GM21515 (cell line): ENCODE results near the gene SSC5D.

Experiments used
- ATAC-seq: cut with Tn5 transposase; IDR thresholded peaks from one replicate; pipeline ENCODE4 v1.9.1; 2021; ENCODE audit not compliant: unreplicated experiment

Gene SSC5D

DNA sequence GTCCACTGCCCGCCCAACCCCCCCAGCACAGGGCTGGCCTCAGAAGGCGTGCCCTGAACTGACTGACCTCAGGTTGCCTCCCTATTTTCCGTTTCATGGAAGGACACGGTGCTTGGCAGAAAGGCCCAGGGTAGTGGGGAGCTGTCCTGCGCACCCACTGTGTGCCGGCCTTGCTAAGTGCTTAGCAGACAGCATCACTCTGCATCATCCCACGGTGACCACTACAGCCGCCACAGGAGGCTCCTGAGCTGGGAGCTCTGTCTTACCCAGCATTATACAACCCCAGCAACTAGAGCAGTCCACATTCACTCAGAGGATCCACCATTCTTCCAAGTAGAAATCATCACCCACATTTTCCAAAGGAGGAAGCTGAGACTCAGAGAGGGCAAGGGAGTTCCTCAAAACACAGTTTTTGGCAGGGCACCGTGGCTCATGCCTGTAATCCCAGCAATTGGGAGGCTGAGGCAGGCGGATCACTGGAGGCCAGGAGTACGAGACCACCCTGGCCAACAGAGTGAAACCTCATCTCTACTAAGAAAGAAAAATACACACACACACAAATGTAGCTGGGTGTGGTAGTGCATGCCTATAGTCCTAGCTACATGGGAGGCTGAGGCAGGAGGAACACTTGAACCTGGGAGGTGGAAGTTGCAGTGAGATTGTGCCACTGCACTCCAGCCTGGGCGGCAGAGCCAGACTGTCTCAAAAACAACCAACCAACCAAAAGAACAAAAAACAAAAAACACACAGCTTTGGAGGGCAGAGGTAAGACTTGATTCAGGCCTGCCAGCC, 47.1 kb downstream of the SSC5D start:
- ATAC-seq = no peak

GRCh38 chr19:55535965-55536350, 47.7 kb downstream of the SSC5D start:
- ATAC-seq = no peak

DNA sequence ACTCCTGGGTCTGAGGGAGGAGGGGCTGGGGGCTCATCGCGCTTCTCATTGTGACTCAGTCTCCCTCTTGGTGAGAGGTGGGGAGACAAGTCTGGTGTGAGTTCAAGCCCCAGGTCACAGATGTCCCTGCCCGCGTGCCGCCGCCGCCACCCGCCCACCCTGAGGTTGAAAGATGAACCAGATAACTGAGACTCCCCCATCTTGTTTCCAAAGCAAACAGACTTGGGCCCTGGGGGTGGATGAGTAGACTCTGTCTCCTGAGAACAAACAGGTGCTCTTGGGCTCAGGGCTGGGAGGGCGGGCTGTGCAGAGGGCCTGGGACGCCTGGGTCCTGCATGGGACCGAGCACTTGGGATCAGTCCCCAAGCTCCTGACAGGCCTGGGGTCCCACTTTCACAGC, 48.1 kb downstream of the SSC5D start:
- no peak for ATAC-seq

GRCh38 chr19:55536951-55537740, 48.9 kb downstream of the SSC5D start, which contains the start of gene SBK2:
SBK2 (minus strand) TSS chr19:55537133; CDS start chr19:55536294, 839 bp downstream.
- no peak for ATAC-seq

DNA sequence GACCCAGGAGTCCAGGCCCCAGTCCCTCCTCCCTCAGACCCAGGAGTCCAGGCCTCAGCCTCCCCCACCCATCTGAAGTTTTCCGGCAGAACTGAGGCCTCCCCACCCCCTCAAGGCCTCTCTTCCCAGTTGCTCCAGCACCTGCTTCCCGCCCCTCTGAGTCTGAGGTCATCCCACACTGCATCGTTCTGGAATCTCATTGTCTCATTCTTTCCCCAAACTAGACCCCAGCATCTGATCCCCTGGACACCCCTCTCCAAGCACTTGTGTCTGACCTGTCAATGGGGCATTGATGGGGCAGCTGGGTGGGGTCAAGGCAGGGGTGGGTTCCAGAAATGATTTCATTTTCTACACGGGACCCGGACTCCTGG, 49.5 kb downstream of the SSC5D start:
- ATAC-seq = no peak

- ATAC-seq = no peak
These were observed 49.9 kb downstream of the SSC5D start for GRCh38 chr19:55538132-55538531.

- ATAC-seq = no peak
These were observed 51.1 kb downstream of the SSC5D start for GRCh38 chr19:55539090-55539984.

DNA sequence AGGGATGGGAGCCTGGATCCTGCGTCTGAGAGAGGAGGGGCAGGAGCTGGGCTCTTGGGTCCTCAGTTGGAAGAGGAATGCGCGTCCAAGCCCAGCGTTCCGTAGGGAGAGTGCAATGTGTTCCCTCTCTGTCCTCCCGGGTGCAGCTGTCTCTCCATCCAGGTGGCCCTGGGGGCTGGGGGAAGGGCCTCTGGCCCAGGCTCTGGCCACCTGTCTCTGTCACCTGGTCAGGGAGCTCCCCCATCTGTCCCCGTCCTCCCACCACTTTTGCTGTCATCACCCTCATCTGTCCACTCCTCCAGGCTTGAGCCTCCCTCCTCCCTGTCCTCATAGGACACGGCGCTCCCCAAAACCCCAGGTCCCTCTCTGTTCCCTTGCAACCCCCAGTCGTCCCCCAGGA, 52.4 kb downstream of the SSC5D start:
- ATAC-seq = no peak

- ATAC-seq = no peak
These were observed 52.9 kb downstream of the SSC5D start for GRCh38 chr19:55541091-55541490.

DNA sequence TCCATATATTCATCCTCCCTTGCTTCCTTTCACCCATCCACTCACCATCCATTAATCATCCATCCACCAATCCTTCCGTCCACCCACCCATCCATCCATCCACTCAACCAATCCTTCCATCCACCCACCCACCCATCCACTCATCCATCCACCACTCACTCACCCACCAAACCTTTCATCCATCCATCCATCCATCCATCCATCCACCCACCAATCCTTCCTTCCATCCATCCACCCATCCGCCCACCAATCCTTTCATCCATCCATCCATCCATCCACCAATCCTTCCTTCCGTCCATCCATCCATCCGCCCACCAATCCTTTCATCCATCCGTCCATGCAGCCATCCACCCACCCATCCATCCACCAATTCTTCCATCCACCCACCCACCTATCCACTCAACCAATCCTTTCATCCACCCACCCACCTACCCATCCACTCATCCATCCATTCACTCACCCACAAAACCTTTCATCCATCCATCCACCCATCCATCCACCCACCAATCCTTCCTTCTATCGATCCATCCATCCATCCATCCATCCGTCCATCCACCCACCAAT, 54.1 kb downstream of the SSC5D start:
- no peak for ATAC-seq

GRCh38 chr19:55543567-55543966, 55.3 kb downstream of the SSC5D start:
- no peak for ATAC-seq

DNA sequence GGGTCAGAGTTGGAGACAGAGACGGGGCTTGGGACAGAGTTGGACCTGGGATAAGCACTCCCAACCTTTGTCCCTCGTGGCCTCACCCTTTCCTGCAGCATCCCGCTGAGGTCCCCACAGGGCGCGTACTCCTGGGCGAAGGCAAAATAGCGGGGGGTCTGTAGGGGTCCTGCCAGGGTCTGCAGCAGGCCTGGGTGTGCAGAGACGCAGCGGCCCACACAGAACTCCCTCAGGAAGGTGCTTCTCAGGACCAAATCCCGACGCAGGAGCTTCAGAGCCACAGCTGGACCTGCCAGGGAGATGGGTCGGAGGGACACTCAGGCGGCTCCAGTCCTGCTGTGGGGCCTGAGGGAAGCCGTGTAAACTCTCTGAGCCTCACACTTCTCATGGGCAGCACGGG, 55.8 kb downstream of the SSC5D start:
- ATAC-seq = no peak

GRCh38 chr19:55544776-55545439, 56.7 kb downstream of the SSC5D start:
- ATAC-seq = no peak

- ATAC-seq = no peak
These were observed 57.2 kb downstream of the SSC5D start, which contains the start of gene SBK3 for GRCh38 chr19:55545443-55545842. SBK3 (minus strand) TSS chr19:55545543; CDS start chr19:55545543, 0 bp downstream.

GRCh38 chr19:55546011-55546410, 57.8 kb downstream of the SSC5D start:
- ATAC-seq = no peak

GRCh38 chr19:55546822-55547614, 58.8 kb downstream of the SSC5D start:
- no peak for ATAC-seq

GRCh38 chr19:55549500-55550320, 61.5 kb downstream of the SSC5D start:
- ATAC-seq = no peak

GRCh38 chr19:55550321-55550650, 62.0 kb downstream of the SSC5D start:
- no peak for ATAC-seq

- no peak for ATAC-seq
These were observed 64.0 kb downstream of the SSC5D start for GRCh38 chr19:55552206-55552605.
